GM18499 (cell line): Measurements from ENCODE around the gene LRP6.
"Not testable (repeated sequence)": the region's sequence is repeated elsewhere in the genome, so short reads cannot be mapped to it uniquely, and the experiment has no call there.

Experiments used
- ATAC-seq: cut with Tn5 transposase; IDR thresholded peaks from one replicate; pipeline ENCODE4 v1.9.1; 2021; ENCODE audit warnings: moderate number of reproducible peaks; ENCODE audit not compliant: insufficient read depth, unreplicated experiment

Gene LRP6

GRCh38 chr12:12266873-12267741 is at the start of gene LRP6:
TSS of gene LRP6 (minus strand) at chr12:12267044. CDS start at chr12:12266735, 309 bp downstream.
- no peak for ATAC-seq

GRCh38 chr12:12315838-12316237 is 49.0 kb upstream of the LRP6 start:
- ATAC-seq, result no peak

- ATAC-seq, result not testable (repeated sequence)
These were observed 43.9 kb upstream of the LRP6 start for GRCh38 chr12:12310695-12311094.

- ATAC-seq, result no peak
These were observed 38.9 kb upstream of the LRP6 start for GRCh38 chr12:12305568-12306300.

GRCh38 chr12:12302976-12303375 is 36.1 kb upstream of the LRP6 start:
- ATAC-seq, result no peak

GRCh38 chr12:12301122-12301521 is 34.3 kb upstream of the LRP6 start:
- ATAC-seq, result no peak

- no peak for ATAC-seq
These were observed 30.5 kb upstream of the LRP6 start for GRCh38 chr12:12297201-12297830.

GRCh38 chr12:12294215-12295005 is 27.6 kb upstream of the LRP6 start:
- ATAC-seq, result no peak

GRCh38 chr12:12290206-12290605 is 23.4 kb upstream of the LRP6 start:
- ATAC-seq, result no peak

- no peak for ATAC-seq
These were observed 19.6 kb upstream of the LRP6 start for GRCh38 chr12:12286441-12286840.

- no peak for ATAC-seq
These were observed 16.0 kb upstream of the LRP6 start for GRCh38 chr12:12282761-12283425.

GRCh38 chr12:12282202-12282601 is 15.4 kb upstream of the LRP6 start:
- ATAC-seq, result no peak

- no peak for ATAC-seq
These were observed 14.3 kb upstream of the LRP6 start for GRCh38 chr12:12281134-12281533.

- ATAC-seq, result no peak
These were observed 12.1 kb upstream of the LRP6 start for GRCh38 chr12:12278899-12279298.

GRCh38 chr12:12275874-12276273 is 9.0 kb upstream of the LRP6 start:
- ATAC-seq, result no peak

GRCh38 chr12:12273291-12273957 is 6.6 kb upstream of the LRP6 start:
- ATAC-seq, result no peak

GRCh38 chr12:12272869-12273268 is 6.0 kb upstream of the LRP6 start:
- no peak for ATAC-seq

- no peak for ATAC-seq
These were observed 3.4 kb upstream of the LRP6 start for GRCh38 chr12:12270226-12270625.

GRCh38 chr12:12267742-12268200 is 927 bp upstream of the LRP6 start:
- no peak for ATAC-seq
